ENCODE data around the gene MYCN.
"Not testable (repeated sequence)": the region's sequence is repeated elsewhere in the genome, so short reads cannot be mapped to it uniquely, and the experiment has no call there.

Gene MYCN

GRCh38 chr2:15908371-15908770, 32.0 kb upstream of the MYCN start:
- DNase-seq = no peak

GRCh38 chr2:15909157-15909556, 31.2 kb upstream of the MYCN start:
- no peak for DNase-seq

GRCh38 chr2:15909736-15910135, 30.6 kb upstream of the MYCN start:
- DNase-seq = no peak

DNA sequence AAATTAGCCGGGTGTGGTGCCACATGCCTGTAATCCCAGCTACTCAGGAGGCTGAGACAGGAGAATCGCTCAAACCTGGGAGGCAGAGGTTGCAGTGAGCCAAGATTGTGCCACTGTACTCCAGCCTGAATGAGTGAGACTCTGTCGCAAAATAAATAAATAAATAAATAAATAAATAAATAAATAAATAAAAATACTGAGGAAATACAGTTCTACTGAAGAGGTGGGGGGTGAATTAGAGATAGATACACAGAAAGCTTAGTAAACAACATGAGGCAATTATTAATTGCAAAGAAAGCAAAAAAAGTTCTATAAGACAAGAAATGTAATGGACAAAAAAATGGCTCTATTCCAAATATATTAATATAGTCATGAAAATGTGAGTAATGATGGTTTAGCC, 29.1 kb upstream of the MYCN start:
- not testable (repeated sequence) for DNase-seq

DNA sequence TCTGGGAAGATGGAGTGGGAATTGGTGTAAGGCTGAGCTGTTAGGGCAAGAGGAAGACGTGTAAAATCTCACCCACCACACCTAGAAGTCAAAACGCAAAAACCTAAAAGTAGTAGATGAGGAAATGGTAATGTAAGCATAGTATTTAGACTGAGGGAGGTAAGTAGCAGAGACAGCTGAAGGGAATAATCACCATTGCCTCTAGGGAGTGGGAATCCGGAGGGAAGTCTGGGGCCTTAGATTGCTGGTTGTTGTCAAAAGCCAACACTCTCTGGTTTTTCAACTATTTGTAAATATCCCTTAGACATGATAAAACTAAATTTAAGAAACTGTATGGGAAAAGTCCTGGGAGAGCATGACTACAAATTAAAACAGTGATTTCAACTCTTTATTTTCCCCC, 28.7 kb upstream of the MYCN start:
- no peak for DNase-seq

DNA sequence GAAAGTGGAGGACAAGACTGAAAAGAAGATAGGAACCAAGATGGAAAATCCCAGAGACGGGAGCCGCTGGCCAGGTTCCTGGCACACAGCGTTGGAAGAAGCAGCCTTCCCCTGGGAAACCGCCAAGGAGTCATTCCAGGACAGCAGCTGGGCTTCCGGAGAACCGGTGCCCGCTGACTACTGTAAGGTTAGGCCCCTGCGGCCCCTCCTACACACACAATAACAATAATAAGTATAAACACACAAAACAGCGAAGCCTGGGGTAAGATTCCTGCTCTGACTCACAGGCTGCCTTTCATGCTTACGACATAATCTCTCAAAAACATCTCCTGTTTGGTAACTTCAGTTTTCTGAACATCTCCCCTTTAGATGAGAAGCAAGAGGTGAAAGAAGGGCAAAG, 28.1 kb upstream of the MYCN start:
- no peak for DNase-seq

DNA sequence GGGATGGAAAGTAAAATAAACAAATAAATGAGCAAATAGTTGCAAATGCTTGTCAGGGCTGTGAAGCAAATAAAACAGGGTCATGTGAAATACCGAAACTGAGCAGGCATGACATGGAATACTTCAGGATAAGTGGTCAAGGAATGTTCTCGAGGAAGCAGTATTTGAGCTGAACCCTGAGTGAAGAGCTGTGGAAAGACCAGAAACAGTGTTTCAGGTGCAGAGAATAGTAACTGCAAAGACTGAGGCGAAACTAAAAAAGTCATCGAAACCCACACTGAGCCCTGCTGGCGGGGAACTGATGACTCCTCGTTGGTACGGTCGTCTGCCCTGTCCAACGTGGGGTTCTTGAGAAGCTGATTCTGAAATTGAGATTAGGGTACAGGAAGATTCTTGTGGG, 27.2 kb upstream of the MYCN start:
- no peak for DNase-seq

GRCh38 chr2:15914596-15915385, 25.6 kb upstream of the MYCN start:
- no peak for DNase-seq

DNA sequence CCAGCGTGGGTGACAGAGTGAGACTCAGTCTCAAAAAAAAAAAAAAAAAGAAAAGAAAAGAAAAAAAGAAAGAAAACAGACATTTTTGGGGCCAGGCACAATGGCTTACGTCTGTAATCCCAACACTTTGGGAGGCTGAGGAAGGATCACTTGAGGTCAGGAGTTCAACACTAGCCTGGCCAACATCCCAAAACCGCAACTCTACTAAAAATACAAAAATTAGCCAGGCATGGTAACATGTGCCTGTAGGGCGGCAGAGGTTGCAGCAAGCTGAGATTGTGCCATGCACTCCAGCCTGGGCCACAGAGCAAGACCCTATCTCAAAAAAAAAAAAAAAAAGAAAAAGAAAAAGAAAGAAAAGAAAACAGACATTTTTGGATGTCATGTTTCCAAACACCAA, 24.8 kb upstream of the MYCN start:
- DNase-seq = not testable (repeated sequence)

- no peak for DNase-seq
Observed at GRCh38 chr2:15916336-15916735, 24.0 kb upstream of the MYCN start.

DNA sequence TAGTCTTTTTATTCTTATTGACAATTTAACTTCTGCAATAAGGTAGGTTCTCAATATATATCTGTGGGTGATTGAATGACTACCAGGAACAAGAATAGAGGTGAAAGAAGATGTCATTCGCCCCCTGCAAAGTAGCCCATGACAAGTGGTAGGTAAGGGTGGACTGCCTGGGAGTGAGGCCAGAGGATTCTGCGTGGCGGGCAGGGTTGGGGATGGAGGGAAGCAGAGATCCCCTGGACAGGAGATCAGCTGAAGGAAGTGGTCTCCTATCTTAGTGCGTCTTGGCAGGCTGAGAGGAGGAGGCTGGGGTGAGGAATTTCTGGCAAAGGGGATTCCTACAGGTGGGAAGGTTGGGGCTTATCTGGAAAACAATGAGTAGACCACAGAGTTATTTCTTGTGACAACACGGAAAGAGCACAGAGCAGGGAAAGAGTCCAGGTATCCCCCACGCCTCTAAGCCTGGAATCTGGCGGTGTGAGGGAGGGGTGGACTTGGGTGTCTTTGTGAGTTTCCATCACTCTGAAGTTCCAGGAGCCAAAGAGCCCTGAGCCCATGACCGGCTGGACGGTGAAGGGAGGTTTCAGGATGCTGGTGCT, 21.5 kb upstream of the MYCN start:
- DNase-seq = no peak

DNA sequence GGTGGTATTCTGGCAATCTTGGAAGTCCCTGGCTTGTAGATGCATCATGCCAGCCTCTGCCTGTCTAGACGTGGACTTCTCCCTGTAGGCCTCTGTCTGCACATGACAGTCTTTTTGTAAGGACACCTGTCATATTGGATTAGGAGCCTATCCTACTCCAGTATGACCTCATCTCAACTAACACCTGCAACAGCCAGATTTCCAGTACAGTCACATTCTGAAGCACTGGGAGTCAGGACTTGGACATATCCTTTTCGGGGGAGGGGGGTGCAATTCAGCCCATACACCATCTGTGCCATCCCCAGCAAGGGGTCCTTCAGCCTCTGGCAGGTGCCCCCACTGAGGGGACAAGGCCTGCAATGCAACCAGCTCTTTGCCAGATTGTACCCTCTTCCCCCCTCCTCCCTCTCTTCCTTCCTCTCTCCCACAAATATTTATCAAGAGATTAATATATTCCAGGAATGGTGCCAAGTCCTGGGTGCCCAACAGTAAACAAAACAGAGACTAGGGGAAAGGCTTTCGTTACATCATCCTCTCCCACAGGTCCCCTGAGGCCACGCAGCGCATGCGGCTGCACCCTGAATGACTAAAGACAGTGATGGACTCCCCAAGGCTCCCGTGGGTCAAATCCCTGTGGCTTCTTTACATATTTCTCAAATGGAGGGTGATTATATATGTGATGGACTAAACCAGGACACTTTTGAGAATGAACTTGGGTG, 20.5 kb upstream of the MYCN start:
- no peak for DNase-seq

- no peak for DNase-seq
Observed at GRCh38 chr2:15920696-15921095, 19.7 kb upstream of the MYCN start.

DNA sequence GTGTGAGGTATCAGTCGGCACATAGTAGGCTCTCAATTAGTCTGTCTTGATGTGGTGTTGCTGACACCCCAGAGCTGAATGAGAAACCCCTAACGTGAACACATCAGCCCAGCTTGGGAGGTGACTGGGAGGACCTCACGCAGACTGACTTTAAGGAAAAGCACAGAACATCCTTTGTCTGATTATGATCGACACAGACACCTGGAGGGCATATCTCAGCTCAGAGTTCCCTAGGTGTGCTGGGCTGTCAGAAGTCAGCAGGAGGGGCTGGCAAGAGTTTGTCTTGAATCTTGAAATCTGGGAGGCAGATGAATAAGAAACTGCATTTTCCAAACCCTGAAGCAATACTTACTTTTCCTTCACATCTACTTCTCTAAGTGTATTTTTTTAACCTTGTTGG, 16.8 kb upstream of the MYCN start:
- no peak for DNase-seq

GRCh38 chr2:15925819-15926218, 14.5 kb upstream of the MYCN start:
- DNase-seq = no peak

DNA sequence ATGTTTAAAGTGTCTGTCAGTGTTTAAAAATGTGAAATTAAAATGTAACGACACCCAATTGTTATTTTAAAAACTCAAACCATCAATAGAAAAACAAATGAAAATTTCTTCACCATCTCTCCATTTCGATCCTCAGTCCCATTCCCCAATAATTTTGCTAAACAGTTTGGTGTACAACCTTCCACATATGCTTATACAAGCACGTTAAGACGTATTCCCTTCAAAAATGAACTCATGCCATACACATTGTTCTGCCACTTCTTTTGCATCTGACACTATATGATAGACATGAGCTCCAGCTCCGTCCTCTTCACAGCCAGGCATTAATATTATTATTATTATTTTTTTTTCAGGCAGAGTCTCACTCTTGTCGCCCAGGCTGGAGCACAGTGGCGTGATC, 14.1 kb upstream of the MYCN start:
- no peak for DNase-seq

DNA sequence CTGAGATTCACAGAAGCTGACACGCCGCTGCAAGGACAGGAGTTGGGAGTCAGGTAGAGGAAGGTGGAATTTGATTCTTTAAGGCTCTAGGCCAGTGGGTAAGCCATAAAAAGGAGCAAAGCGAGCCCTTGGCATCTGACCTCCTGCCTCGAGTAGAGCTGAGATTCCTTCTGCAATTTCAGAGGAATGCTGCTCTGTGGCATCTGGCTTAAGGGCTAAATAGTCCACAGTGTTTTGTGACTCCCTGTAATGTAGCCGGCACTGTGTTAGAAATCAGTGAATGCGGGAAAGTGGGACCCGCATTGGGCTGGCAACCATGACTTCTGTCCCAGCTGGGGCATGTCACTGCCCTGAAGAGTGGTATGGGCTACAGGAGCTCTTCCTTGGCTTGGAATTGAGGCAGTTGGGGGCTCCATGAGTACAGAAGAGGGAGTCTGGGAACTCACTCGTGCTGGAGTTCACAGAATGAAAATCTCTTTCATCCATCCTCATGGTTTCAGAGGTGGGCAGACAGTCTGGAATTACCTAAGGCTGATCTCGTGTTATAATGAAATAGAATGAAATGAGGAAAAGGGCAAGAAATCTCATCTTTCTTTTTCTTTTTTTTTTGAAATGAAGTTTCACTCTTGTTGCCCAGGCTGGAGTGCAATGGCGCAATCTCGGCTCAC, 12.7 kb upstream of the MYCN start:
- DNase-seq = no peak

- DNase-seq = not testable (repeated sequence)
Observed at GRCh38 chr2:15929008-15929407, 11.3 kb upstream of the MYCN start.

DNA sequence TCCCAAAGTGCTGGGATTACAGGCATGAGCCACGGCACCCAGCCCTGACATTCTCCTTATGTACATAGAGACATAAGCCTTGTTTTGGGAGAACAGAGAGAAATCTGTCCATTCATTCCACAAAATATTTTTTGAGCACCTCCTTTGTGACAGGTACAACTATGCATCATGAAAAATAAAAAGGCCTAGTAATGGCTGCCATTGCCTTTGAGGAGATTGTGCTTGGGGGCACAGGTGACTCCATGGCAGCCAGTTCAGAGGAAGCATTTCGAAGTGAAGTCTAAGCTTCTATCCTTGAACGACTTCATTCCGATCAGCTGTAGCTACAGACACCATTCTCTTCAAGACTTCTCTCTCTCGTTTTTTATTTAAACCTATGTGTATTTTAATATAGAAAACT, 10.5 kb upstream of the MYCN start:
- DNase-seq = no peak

DNA sequence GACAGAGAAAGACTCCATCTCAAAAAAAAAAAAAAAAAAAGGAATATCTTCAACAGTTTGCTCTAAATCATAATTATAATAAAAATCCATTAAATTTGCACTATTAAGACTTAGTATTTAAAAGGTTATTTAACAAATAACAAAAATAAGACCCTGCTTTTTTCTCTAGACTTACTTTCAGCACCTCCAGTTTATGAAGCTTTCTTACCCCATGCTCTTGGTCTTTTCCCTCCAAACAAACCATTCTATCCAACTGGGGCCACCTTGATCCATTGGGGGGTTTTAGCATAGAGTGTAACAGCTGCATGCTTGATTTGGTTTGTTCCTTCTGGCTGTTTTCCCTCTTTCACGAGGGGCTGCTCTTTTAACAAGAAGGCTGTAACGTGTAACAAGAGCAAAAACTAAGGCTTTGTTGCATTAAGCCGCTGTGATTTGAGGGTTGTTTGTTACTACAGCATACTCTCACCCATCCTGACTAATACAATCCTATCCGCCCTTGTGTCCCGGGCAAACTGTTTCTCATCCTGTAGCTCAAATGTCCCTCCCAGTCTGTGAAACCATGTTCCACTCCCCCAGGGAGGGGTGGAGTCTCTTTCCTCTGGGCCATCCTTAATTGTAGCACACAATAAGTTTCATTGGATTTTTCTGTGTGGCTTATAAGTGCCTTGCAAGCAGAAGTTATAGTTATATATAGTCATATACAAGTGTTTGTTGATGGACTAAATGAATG, 9.6 kb upstream of the MYCN start:
- no peak for DNase-seq

DNA sequence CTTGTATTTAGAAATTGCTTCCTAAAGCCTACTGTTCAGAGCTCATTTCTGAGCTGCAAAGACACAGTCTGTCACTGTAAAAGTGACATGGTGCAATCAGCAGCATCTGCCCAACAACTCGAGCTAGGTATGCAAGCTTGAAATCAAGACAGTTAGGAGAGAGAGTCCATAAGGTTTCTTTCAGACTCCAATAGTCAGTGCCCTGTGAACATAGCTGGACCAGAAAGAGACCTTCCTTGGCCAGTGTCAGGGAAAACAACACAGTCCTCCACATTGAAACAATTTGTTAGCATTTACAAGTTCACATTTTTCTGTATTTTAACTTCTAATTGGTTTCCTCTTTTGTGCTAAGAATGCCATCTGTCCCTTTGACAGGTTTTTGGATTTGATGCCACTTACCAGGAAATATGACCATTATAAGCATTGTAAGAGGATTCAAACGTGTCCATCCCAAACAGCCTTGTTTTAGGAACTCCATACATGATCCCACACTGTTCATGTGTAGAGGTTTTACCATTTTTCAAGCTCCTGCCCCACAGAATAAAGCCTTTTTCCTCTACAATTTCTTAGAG, 8.9 kb upstream of the MYCN start:
- no peak for DNase-seq

GRCh38 chr2:15931950-15932349, 8.4 kb upstream of the MYCN start:
- DNase-seq = no peak
